ENCODE measurements around the gene RDH11. TPM values are rescaled to one million over a fixed set of nuclear protein-coding genes. Genes with fewer than 3 reads are reported as not detected.
A peak's percentile ranks its signal among the peaks of the same experiment; 100 is the strongest.

RDH11 gene, protein sequence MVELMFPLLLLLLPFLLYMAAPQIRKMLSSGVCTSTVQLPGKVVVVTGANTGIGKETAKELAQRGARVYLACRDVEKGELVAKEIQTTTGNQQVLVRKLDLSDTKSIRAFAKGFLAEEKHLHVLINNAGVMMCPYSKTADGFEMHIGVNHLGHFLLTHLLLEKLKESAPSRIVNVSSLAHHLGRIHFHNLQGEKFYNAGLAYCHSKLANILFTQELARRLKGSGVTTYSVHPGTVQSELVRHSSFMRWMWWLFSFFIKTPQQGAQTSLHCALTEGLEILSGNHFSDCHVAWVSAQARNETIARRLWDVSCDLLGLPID
- total RNA-seq (2014; rRNA removed; shearing (Covaris generic)) (139 and 142 TPM in 2 replicates), polyA plus RNA-seq (2016; fragmentation: Nextera tagmentation; extraction: Ambion mirVana) (83.5 and 95.2 TPM in 2 replicates)
- long read RNA-seq, transcript RDH11-203 (7 exons, 1,926 nt), result minor isoform, 8 of 144 reads
- long read RNA-seq, transcript RDH11-201 (7 exons, 2,588 nt), result major isoform, 116 of 144 reads
- long read RNA-seq, partial matches to known transcripts, result 3 of 144 reads
- long read RNA-seq, other reads (novel, unspliced or antisense), result 16 of 144 reads

DNA sequence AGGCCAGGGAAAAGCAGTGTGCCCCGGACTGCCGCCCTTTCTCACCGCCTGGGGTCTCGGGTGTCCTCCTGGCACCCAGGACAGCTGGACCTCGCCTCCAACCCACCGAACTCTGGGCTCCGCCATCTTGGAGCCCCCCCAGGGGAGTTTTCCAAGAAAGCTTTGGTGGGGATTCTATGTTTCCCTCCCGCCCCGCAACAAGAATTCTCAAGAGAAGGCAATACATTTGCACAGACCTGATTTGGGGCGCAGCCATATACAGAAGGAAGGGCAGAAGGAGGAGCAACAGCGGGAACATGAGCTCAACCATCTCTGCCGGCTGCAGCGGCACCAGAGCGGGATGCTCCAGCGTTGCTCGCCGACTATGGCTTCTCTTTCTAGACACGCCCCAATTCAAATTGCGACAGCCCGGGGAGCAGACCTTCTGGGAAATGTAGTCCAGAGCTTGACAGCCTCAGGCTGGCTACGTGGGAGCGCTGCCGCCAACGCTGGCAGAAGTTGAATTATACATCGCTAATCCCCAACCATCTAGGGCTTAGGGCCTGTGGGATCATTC is at the start of gene RDH11:
Gene RDH11 (minus strand): TSS at position 371 of the 556 bp plus-strand sequence. CDS start 61 bp downstream, at position 310.
- TF ChIP-seq POLR2AphosphoS5 (IDR thresholded peaks at IDR 0.05; ENCODE audit: low read depth), result peak; percentile 97
- TF ChIP-seq, protein P1, sequence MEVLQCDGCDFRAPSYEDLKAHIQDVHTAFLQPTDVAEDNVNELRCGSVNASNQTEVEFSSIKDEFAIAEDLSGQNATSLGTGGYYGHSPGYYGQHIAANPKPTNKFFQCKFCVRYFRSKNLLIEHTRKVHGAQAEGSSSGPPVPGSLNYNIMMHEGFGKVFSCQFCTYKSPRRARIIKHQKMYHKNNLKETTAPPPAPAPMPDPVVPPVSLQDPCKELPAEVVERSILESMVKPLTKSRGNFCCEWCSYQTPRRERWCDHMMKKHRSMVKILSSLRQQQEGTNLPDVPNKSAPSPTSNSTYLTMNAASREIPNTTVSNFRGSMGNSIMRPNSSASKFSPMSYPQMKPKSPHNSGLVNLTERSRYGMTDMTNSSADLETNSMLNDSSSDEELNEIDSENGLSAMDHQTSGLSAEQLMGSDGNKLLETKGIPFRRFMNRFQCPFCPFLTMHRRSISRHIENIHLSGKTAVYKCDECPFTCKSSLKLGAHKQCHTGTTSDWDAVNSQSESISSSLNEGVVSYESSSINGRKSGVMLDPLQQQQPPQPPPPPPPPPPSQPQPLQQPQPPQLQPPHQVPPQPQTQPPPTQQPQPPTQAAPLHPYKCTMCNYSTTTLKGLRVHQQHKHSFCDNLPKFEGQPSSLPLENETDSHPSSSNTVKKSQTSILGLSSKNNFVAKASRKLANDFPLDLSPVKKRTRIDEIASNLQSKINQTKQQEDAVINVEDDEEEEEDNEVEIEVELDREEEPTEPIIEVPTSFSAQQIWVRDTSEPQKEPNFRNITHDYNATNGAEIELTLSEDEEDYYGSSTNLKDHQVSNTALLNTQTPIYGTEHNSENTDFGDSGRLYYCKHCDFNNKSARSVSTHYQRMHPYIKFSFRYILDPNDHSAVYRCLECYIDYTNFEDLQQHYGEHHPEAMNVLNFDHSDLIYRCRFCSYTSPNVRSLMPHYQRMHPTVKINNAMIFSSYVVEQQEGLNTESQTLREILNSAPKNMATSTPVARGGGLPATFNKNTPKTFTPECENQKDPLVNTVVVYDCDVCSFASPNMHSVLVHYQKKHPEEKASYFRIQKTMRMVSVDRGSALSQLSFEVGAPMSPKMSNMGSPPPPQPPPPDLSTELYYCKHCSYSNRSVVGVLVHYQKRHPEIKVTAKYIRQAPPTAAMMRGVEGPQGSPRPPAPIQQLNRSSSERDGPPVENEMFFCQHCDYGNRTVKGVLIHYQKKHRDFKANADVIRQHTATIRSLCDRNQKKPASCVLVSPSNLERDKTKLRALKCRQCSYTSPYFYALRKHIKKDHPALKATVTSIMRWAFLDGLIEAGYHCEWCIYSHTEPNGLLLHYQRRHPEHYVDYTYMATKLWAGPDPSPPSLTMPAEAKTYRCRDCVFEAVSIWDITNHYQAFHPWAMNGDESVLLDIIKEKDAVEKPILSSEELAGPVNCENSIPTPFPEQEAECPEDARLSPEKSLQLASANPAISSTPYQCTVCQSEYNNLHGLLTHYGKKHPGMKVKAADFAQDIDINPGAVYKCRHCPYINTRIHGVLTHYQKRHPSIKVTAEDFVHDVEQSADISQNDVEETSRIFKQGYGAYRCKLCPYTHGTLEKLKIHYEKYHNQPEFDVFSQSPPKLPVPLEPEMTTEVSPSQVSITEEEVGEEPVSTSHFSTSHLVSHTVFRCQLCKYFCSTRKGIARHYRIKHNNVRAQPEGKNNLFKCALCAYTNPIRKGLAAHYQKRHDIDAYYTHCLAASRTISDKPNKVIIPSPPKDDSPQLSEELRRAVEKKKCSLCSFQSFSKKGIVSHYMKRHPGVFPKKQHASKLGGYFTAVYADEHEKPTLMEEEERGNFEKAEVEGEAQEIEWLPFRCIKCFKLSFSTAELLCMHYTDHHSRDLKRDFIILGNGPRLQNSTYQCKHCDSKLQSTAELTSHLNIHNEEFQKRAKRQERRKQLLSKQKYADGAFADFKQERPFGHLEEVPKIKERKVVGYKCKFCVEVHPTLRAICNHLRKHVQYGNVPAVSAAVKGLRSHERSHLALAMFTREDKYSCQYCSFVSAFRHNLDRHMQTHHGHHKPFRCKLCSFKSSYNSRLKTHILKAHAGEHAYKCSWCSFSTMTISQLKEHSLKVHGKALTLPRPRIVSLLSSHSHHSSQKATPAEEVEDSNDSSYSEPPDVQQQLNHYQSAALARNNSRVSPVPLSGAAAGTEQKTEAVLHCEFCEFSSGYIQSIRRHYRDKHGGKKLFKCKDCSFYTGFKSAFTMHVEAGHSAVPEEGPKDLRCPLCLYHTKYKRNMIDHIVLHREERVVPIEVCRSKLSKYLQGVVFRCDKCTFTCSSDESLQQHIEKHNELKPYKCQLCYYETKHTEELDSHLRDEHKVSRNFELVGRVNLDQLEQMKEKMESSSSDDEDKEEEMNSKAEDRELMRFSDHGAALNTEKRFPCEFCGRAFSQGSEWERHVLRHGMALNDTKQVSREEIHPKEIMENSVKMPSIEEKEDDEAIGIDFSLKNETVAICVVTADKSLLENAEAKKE (CRISPR knock-in tag; IDR thresholded peaks at IDR 0.05), result no peak
- TF ChIP-seq, protein P2, sequence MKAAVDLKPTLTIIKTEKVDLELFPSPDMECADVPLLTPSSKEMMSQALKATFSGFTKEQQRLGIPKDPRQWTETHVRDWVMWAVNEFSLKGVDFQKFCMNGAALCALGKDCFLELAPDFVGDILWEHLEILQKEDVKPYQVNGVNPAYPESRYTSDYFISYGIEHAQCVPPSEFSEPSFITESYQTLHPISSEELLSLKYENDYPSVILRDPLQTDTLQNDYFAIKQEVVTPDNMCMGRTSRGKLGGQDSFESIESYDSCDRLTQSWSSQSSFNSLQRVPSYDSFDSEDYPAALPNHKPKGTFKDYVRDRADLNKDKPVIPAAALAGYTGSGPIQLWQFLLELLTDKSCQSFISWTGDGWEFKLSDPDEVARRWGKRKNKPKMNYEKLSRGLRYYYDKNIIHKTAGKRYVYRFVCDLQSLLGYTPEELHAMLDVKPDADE (IDR thresholded peaks at IDR 0.05), result peak; percentile 76
- ATAC-seq (peak; percentile 98), DNase-seq (ENCODE audit: low spot score) (peak; percentile 95)
- Mint-ChIP-seq H3K36me3 (ENCODE audit: low read depth) (peaks cover 26% of the 10 kb centered on the region), H3K27ac (peak within 1 kb of the TSS; percentile 97), H3K4me3 (peak within 1 kb of the TSS; percentile 92), H3K9me3 (no peaks in the 10 kb centered on the region), H3K27me3 (ENCODE audit: insufficient read depth, low read depth, poor library complexity) (peaks cover 2% of the 10 kb centered on the region), H3K4me1 (peaks cover 4% of the 10 kb centered on the region; the same call in 2 of the 3 replicates)
- no peaks in the 10 kb centered on the region for H3F3A ChIP-seq (replicated peaks; ENCODE audit: low read depth)
- H4K20me1 ChIP-seq (replicated peaks; ENCODE audit: insufficient read depth), result peaks cover 37% of the 10 kb centered on the region
- peak within 1 kb of the TSS; percentile 79 for H2AFZ ChIP-seq
- peaks cover 12% of the 10 kb centered on the region for H3K4me1 ChIP-seq (ENCODE audit: insufficient read depth)
- peaks cover 50% of the 10 kb centered on the region for H3K79me2 ChIP-seq (replicated peaks; ENCODE audit: insufficient read depth)
- peak within 1 kb of the TSS; percentile 81 for H3K4me2 ChIP-seq
- H3K27ac ChIP-seq (ENCODE audit: low read depth), result peak within 1 kb of the TSS; percentile 84
- peak within 1 kb of the TSS; percentile 93 for H3K4me3 ChIP-seq
- H3K27me3 ChIP-seq (ENCODE audit: insufficient read depth), result peaks cover 8% of the 10 kb centered on the region; the same call in 1 of the 2 replicates
- peaks cover 28% of the 10 kb centered on the region for H3K36me3 ChIP-seq (ENCODE audit: insufficient read depth)
- H3K9me2 ChIP-seq (ENCODE audit: insufficient read depth), result no peaks in the 10 kb centered on the region
